ENCODE results near the gene LAMB1.
"Not testable (repeated sequence)": the region's sequence is repeated elsewhere in the genome, so short reads cannot be mapped to it uniquely, and the experiment has no call there.

Gene LAMB1

GRCh38 chr7:107967420-107967819 is 35.5 kb downstream of the LAMB1 start:
- FAIRE-seq, result no peak

GRCh38 chr7:107966711-107967110 is 36.2 kb downstream of the LAMB1 start:
- DNase-seq (ENCODE audit: insufficient read length, low spot score) (no peak), FAIRE-seq (no peak)

More at GRCh38 chr7:107967420-107967819, 35.5 kb downstream of the LAMB1 start:
- DNase-seq (ENCODE audit: insufficient read length, low spot score), result no peak
- TF ChIP-seq SPI1 (IDR thresholded peaks at IDR 0.05; ENCODE audit: low read depth, low read length) (no peak), PAX5 (IDR thresholded peaks at IDR 0.05; ENCODE audit: insufficient read depth, low read length, severe bottlenecking) (no peak), POLR2AphosphoS5 (IDR thresholded peaks at IDR 0.05; ENCODE audit: low read depth, low read length) (no peak), POU2F2 (IDR thresholded peaks at IDR 0.05; ENCODE audit: low read depth, low read length) (no peak), TAF1 (IDR thresholded peaks at IDR 0.05; ENCODE audit: low read depth, low read length) (no peak), POLR2A (IDR thresholded peaks at IDR 0.05; ENCODE audit: low read depth, low read length) (no peak)

GRCh38 chr7:107964510-107964909 is 38.5 kb downstream of the LAMB1 start:
- TF ChIP-seq PAX5 (IDR thresholded peaks at IDR 0.05; ENCODE audit: insufficient read depth, low read length, severe bottlenecking) (no peak), POLR2AphosphoS5 (IDR thresholded peaks at IDR 0.05; ENCODE audit: low read depth, low read length) (no peak), POU2F2 (IDR thresholded peaks at IDR 0.05; ENCODE audit: low read depth, low read length) (no peak), POLR2A (IDR thresholded peaks at IDR 0.05; ENCODE audit: low read depth, low read length) (no peak), SPI1 (IDR thresholded peaks at IDR 0.05; ENCODE audit: low read depth, low read length) (no peak), TAF1 (IDR thresholded peaks at IDR 0.05; ENCODE audit: low read depth, low read length) (no peak)
- DNase-seq (ENCODE audit: insufficient read length, low spot score) (no peak), FAIRE-seq (no peak)

More at GRCh38 chr7:107966711-107967110, 36.2 kb downstream of the LAMB1 start:
- TF ChIP-seq POLR2AphosphoS5 (IDR thresholded peaks at IDR 0.05; ENCODE audit: low read depth, low read length), result no peak
- no peak for TF ChIP-seq TAF1 (IDR thresholded peaks at IDR 0.05; ENCODE audit: low read depth, low read length)

GRCh38 chr7:107962817-107963216 is 40.1 kb downstream of the LAMB1 start:
- DNase-seq (ENCODE audit: insufficient read length, low spot score), result no peak
- FAIRE-seq, result no peak
- TF ChIP-seq POLR2AphosphoS5 (IDR thresholded peaks at IDR 0.05; ENCODE audit: low read depth, low read length) (no peak), TAF1 (IDR thresholded peaks at IDR 0.05; ENCODE audit: low read depth, low read length) (no peak), PAX5 (IDR thresholded peaks at IDR 0.05; ENCODE audit: insufficient read depth, low read length, severe bottlenecking) (no peak), POLR2A (IDR thresholded peaks at IDR 0.05; ENCODE audit: low read depth, low read length) (no peak)

GRCh38 chr7:107961405-107961804 is 41.6 kb downstream of the LAMB1 start:
- no peak for FAIRE-seq
- TF ChIP-seq POU2F2 (IDR thresholded peaks at IDR 0.05; ENCODE audit: low read depth, low read length) (no peak), POLR2A (IDR thresholded peaks at IDR 0.05; ENCODE audit: low read depth, low read length) (no peak)
- DNase-seq (ENCODE audit: insufficient read length, low spot score), result no peak

- no peak for TF ChIP-seq PAX5 (IDR thresholded peaks at IDR 0.05; ENCODE audit: insufficient read depth, low read length, severe bottlenecking)
- no peak for TF ChIP-seq TAF1 (IDR thresholded peaks at IDR 0.05; ENCODE audit: low read depth, low read length)
- no peak for TF ChIP-seq POLR2AphosphoS5 (IDR thresholded peaks at IDR 0.05; ENCODE audit: low read depth, low read length)
- TF ChIP-seq POLR2A (IDR thresholded peaks at IDR 0.05; ENCODE audit: low read depth, low read length), result no peak
- no peak for TF ChIP-seq SPI1 (IDR thresholded peaks at IDR 0.05; ENCODE audit: low read depth, low read length)
- TF ChIP-seq POU2F2 (IDR thresholded peaks at IDR 0.05; ENCODE audit: low read depth, low read length), result no peak
- FAIRE-seq (no peak), DNase-seq (ENCODE audit: insufficient read length, low spot score) (no peak)
Observed at GRCh38 chr7:107960272-107960671, 42.7 kb downstream of the LAMB1 start.

- FAIRE-seq (no peak), DNase-seq (ENCODE audit: insufficient read length, low spot score) (no peak)
- no peak for TF ChIP-seq POLR2A (IDR thresholded peaks at IDR 0.05; ENCODE audit: low read depth, low read length)
- TF ChIP-seq PAX5 (IDR thresholded peaks at IDR 0.05; ENCODE audit: insufficient read depth, low read length, severe bottlenecking), result no peak
- TF ChIP-seq SPI1 (IDR thresholded peaks at IDR 0.05; ENCODE audit: low read depth, low read length), result no peak
- TF ChIP-seq POU2F2 (IDR thresholded peaks at IDR 0.05; ENCODE audit: low read depth, low read length), result no peak
- no peak for TF ChIP-seq TAF1 (IDR thresholded peaks at IDR 0.05; ENCODE audit: low read depth, low read length)
- no peak for TF ChIP-seq POLR2AphosphoS5 (IDR thresholded peaks at IDR 0.05; ENCODE audit: low read depth, low read length)
Observed at GRCh38 chr7:107959527-107959898, 43.4 kb downstream of the LAMB1 start.

- DNase-seq (ENCODE audit: insufficient read length, low spot score) (no peak), FAIRE-seq (no peak)
- TF ChIP-seq SPI1 (IDR thresholded peaks at IDR 0.05; ENCODE audit: low read depth, low read length), result no peak
- no peak for TF ChIP-seq TAF1 (IDR thresholded peaks at IDR 0.05; ENCODE audit: low read depth, low read length)
- TF ChIP-seq POLR2A (IDR thresholded peaks at IDR 0.05; ENCODE audit: low read depth, low read length), result no peak
- TF ChIP-seq POU2F2 (IDR thresholded peaks at IDR 0.05; ENCODE audit: low read depth, low read length), result no peak
- TF ChIP-seq PAX5 (IDR thresholded peaks at IDR 0.05; ENCODE audit: insufficient read depth, low read length, severe bottlenecking), result no peak
- TF ChIP-seq POLR2AphosphoS5 (IDR thresholded peaks at IDR 0.05; ENCODE audit: low read depth, low read length), result no peak
Observed at GRCh38 chr7:107958764-107959526, 44.0 kb downstream of the LAMB1 start.

GRCh38 chr7:107957436-107957835 is 45.5 kb downstream of the LAMB1 start:
- no peak for DNase-seq (ENCODE audit: insufficient read length, low spot score)
- FAIRE-seq, result no peak
- no peak for TF ChIP-seq POLR2AphosphoS5 (IDR thresholded peaks at IDR 0.05; ENCODE audit: low read depth, low read length)

- FAIRE-seq, result not testable (repeated sequence)
Observed at GRCh38 chr7:107956950-107957349, 46.0 kb downstream of the LAMB1 start.

GRCh38 chr7:107955394-107955793 is 47.6 kb downstream of the LAMB1 start:
- TF ChIP-seq SPI1 (IDR thresholded peaks at IDR 0.05; ENCODE audit: low read depth, low read length) (no peak), TAF1 (IDR thresholded peaks at IDR 0.05; ENCODE audit: low read depth, low read length) (no peak), POU2F2 (IDR thresholded peaks at IDR 0.05; ENCODE audit: low read depth, low read length) (no peak), PAX5 (IDR thresholded peaks at IDR 0.05; ENCODE audit: insufficient read depth, low read length, severe bottlenecking) (no peak), POLR2A (IDR thresholded peaks at IDR 0.05; ENCODE audit: low read depth, low read length) (no peak), POLR2AphosphoS5 (IDR thresholded peaks at IDR 0.05; ENCODE audit: low read depth, low read length) (no peak)
- FAIRE-seq (no peak), DNase-seq (ENCODE audit: insufficient read length, low spot score) (no peak)

More at GRCh38 chr7:107956950-107957349, 46.0 kb downstream of the LAMB1 start:
- not testable (repeated sequence) for DNase-seq (ENCODE audit: insufficient read length, low spot score)
